Measurements from ENCODE around the gene SYT1. TPM values are rescaled to one million over a fixed set of nuclear protein-coding genes. Genes with fewer than 3 reads are reported as not detected.

SYT1 gene
- total and polyA plus RNA-seq, 2 of the 8 experiments (the other 6 are each of a cell fraction or from before 2014, with no cell fraction given) = 11.0 to 34.6 TPM

- TF ChIP-seq CTCF (IDR thresholded peaks at IDR 0.05; ENCODE audit: control extremely low read depth in 1 of 3, insufficient read depth in 1 of 3, low read depth in 1 of 3, low read length in 3 of 3) (no peak), RXRA (IDR thresholded peaks at IDR 0.05; ENCODE audit: insufficient read depth, low read depth, low read length) (no peak), E2F6 (IDR thresholded peaks at IDR 0.05) (no peak), JUN (IDR thresholded peaks at IDR 0.05; ENCODE audit: low read depth, low read length) (no peak), NRF1 (IDR thresholded peaks at IDR 0.05; ENCODE audit: low read depth, low read length) (no peak)
- Histone ChIP-seq H2BK12ac (ENCODE audit: low read depth, low read length) (no peak overlapping the region), H3K23me2 (ENCODE audit: low read depth, low read length) (no peaks in the 10 kb centered on the region), H2BK20ac (ENCODE audit: low read length) (no peak overlapping the region), H3K23ac (ENCODE audit: insufficient read length) (no peak overlapping the region), H3K79me2 (ENCODE audit: control insufficient read depth in 1 of 2, insufficient read depth in 2 of 2, low read length in 2 of 2) (no peaks in the 10 kb centered on the region), H2BK5ac (ENCODE audit: low read depth, low read length) (no peak overlapping the region), H3K14ac (ENCODE audit: insufficient read length) (no peak overlapping the region), H3K4me2 (ENCODE audit: insufficient read depth in 1 of 2, low read depth in 2 of 2, low read length in 2 of 2) (no peak overlapping the region), H3K9ac (replicated peaks in 1 of 4; ENCODE audit: extremely low read depth in 1 of 4, low read depth in 3 of 4, low read length in 3 of 4) (no peak overlapping the region), H3K4me1 (replicated peaks in 1 of 4; ENCODE audit: control insufficient read depth in 3 of 4, insufficient read depth in 4 of 4, low read length in 3 of 4) (no peaks in the 10 kb centered on the region), H3K56ac (replicated peaks; ENCODE audit: insufficient read length, low read depth, low read length) (no peak overlapping the region), H4K5ac (ENCODE audit: insufficient read length, low read depth, low read length) (no peak overlapping the region), H2AFZ (ENCODE audit: low read length) (no peak overlapping the region), H2AK5ac (ENCODE audit: low read depth, low read length) (no peak overlapping the region), H4K8ac (ENCODE audit: extremely low read depth, insufficient read depth, low read length) (no peak overlapping the region), H3K79me1 (ENCODE audit: low read depth, low read length) (no peaks in the 10 kb centered on the region; the same call in 1 of the 2 replicates), H3K4ac (replicated peaks; ENCODE audit: insufficient read length, low read depth, low read length) (no peak overlapping the region), H4K91ac (replicated peaks; ENCODE audit: insufficient read length, low read length) (no peak overlapping the region), H3K36me3 (ENCODE audit: control insufficient read depth in 2 of 4, insufficient read depth in 4 of 4, low read length in 3 of 4) (no peaks in the 10 kb centered on the region), H3K4me3 (ENCODE audit: extremely low read depth in 1 of 4, insufficient read depth in 2 of 4, low read depth in 3 of 4, low read length in 4 of 4) (no peak overlapping the region), H3K18ac (ENCODE audit: extremely low read depth, low read length) (no peak overlapping the region), H3K27ac (ENCODE audit: low read depth, low read length) (no peak overlapping the region), H3K9me3 (ENCODE audit: insufficient read depth in 2 of 2, low read depth in 1 of 2, low read length in 1 of 2) (no peaks in the 10 kb centered on the region), H4K20me1 (replicated peaks in 1 of 2; ENCODE audit: control insufficient read depth in 1 of 2, insufficient read depth in 2 of 2, low read length in 2 of 2) (peaks cover 0 to 2% of the 10 kb centered on the region in 2 experiments), H2BK15ac (ENCODE audit: low read length) (no peak overlapping the region), H2BK120ac (replicated peaks; ENCODE audit: low read depth, low read length) (no peak overlapping the region), H3K27me3 (replicated peaks in 1 of 4; ENCODE audit: control insufficient read depth in 3 of 4, extremely low read depth in 1 of 4, insufficient read depth in 3 of 4, low read length in 3 of 4) (no peaks in the 10 kb centered on the region)
- POLR2A ChIA-PET (ENCODE audit: partially characterized antibody) = no interaction called here
- WGBS, 2 experiments (ENCODE audit: extremely low coverage in 1 of 2, insufficient coverage in 1 of 2, insufficient read length in 1 of 2, insufficient replicate concordance in 2 of 2, low coverage in 1 of 2, low lambda C conversion rate in 2 of 2, missing lambda C conversion rate in 1 of 2) = 85% methylated on average over 2 of the region's 2 CpGs; no CpG with 5 or more reads in 1 of the 2 experiments
- FAIRE-seq = no peak
- CTCF ChIA-PET (ENCODE audit: partially characterized antibody) = no interaction called here
- DNase-seq (ENCODE audit: low read depth in 1 of 2, low spot score in 2 of 2) = no peak
These were observed 101.5 kb downstream of the SYT1 start for GRCh38 chr12:78966062-78966461.

Measured in H1 (cell line).